C4-2B (cell line): ENCODE results near the gene PPP4R3A.

Experiments
- ZFX ChIP-seq: fragments of 450-650 bp; IDR thresholded peaks from 2 replicates; pipeline ENCODE4 v1.6.1; 2017
- TF ChIP-seq, protein P1 (sequence below): fragments of 450-650 bp; conservative IDR thresholded peaks from 2 replicates; pipeline ENCODE4 v1.5.1; 2017; ENCODE audit warnings: mild to moderate bottlenecking

DNA sequence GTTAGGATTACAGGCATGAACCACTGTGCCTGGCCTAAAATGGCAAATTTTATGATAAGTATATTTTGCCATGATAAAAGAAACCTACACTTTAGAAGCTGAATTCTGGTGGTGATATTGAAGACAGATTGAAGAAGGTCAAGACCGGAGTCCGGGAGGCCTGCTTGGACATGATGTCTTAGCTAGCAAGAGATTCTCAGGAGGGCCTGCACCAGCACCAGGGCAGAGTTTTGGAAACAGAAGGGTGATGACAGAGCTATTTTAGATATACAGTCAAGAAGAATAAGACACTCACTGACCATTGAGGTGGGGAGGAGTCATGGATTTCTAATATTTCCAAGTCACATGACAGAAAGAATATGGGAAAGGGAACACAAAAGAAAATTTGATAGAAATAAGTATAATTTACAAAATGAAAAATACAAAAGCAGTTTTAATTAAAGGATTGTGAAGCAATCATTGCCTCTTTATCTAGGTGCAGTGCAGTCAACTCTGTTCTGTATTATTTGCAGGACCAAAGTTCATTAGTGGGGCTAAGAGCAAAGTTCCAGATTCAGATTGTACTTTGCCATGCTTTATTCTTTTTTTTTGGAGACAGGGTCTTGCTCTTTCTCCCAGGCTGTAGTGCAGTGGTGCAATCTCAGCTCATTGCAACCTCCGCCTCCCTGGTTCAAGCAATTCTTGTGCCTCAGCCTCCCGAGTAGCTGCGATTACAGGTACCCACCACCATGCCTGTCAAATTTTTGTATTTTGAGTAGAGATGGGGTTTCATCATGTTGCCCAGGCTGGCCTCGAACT is 9.3 kb upstream of the PPP4R3A start:
- TF ChIP-seq, protein P1, sequence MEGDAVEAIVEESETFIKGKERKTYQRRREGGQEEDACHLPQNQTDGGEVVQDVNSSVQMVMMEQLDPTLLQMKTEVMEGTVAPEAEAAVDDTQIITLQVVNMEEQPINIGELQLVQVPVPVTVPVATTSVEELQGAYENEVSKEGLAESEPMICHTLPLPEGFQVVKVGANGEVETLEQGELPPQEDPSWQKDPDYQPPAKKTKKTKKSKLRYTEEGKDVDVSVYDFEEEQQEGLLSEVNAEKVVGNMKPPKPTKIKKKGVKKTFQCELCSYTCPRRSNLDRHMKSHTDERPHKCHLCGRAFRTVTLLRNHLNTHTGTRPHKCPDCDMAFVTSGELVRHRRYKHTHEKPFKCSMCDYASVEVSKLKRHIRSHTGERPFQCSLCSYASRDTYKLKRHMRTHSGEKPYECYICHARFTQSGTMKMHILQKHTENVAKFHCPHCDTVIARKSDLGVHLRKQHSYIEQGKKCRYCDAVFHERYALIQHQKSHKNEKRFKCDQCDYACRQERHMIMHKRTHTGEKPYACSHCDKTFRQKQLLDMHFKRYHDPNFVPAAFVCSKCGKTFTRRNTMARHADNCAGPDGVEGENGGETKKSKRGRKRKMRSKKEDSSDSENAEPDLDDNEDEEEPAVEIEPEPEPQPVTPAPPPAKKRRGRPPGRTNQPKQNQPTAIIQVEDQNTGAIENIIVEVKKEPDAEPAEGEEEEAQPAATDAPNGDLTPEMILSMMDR = no peak
- no peak for TF ChIP-seq ZFX
